HCEC 1CT (cell line): ENCODE results near the gene PIGU.
"Not testable (repeated sequence)": the region's sequence is repeated elsewhere in the genome, so short reads cannot be mapped to it uniquely, and the experiment has no call there.

Source experiments
- DNase-seq: peaks from one replicate; pipeline ENCODE4 v3.0.0-alpha.2; 2017

PIGU gene, protein sequence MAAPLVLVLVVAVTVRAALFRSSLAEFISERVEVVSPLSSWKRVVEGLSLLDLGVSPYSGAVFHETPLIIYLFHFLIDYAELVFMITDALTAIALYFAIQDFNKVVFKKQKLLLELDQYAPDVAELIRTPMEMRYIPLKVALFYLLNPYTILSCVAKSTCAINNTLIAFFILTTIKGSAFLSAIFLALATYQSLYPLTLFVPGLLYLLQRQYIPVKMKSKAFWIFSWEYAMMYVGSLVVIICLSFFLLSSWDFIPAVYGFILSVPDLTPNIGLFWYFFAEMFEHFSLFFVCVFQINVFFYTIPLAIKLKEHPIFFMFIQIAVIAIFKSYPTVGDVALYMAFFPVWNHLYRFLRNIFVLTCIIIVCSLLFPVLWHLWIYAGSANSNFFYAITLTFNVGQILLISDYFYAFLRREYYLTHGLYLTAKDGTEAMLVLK

GRCh38 chr20:34676642-34677373, at the start of gene PIGU:
Gene PIGU, minus strand, starts transcription at chr20:34677092. Its CDS starts 7 bp downstream, at chr20:34677085.
- peak; percentile 95 for DNase-seq

DNA sequence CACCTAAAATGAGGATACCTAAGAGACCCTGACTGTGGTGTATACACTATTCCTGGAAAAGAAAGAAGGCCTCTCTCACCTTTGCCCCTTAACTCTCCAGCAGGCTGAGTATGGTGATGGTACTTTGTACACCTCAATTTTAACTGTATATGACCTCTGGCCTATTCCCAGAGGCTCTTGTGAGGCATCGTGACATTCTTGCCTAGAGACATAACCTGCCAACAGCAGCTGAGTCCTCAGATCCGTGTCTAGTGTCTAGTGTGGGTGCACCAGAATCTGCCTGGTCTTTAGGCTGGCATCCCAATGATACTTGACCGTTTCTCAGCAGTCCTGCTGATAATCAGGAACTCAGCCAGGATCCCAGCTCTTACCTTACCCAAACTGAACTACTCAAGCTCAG, 47.3 kb upstream of the PIGU start:
- no peak for DNase-seq

DNA sequence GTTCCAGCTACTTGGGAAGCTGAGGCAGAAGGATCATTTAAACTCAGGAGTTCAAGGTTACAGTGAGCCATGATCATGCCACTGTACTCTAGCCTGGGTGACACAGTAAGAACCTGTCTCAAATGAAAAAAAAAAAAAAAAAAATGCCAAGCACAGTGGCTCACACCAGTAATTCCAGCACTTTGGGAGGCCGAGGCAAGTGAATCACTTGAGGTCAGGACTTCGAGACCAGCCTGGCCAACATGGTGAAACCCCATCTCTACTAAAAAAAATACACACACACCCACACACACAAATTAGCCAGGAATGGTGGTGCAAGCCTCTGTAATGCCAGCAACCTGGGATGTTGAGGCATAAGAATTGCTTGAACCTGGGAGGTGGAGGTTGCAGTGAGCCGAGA, 45.7 kb upstream of the PIGU start:
- DNase-seq: not testable (repeated sequence)

- no peak for DNase-seq
Measured at GRCh38 chr20:34720266-34720665, 43.4 kb upstream of the PIGU start.

GRCh38 chr20:34719242-34720017, 42.5 kb upstream of the PIGU start:
- DNase-seq: not testable (repeated sequence)

DNA sequence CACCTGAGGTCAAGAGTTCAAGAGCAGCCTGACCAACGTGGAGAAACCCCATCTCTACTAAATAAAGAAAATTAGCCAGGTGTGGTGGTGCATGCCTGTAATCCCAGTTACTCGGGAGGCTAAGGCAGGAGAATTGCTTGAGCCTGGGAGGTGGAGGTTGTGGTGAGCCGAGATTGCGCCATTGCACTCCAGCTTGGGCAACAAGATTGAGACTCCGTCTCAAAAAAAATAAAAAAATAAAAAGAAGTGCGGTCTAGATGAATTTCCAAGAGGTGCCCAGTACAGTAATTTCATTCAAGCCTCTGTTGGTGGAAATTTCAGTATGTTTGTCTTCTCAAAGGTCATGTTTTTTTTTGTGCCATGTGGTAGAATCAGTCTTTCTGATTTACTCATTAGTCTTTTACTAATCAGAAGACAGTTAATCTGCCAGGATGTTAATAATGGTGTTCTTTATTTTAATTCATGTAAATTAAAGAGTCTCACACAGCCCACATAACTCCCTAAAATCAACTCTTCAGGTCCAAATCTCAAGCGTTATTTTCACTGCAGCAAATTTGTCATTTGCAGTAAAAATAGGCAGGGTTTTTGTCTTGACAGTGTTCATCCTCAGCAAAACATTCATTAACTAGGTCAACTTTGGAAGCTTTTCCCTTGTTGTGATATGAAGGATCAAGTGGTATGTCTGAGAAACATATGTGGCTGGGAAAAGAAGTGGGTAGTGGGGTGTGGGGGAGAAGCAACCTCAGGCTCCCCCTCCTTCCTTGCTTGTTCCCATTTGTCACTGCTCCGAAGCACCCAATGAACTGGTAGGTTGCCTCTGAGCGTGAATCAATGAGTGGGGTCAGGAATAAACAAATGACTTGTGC, 40.6 kb upstream of the PIGU start:
- DNase-seq: no peak

DNA sequence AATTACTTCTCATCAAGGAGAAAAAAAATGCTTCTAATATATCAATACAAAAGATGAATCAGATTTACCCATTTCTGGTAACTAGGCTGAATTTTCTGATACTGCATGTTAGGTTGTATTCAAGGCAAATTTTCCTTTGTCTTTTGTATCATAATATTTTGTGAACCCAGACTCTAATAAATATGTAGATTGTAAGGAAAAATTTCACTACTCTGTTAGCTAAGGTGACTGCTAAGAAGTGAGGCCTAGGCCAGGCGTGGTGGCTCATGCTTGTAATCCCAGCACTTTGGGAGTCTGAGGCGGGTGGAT, 40.0 kb upstream of the PIGU start:
- no peak for DNase-seq

GRCh38 chr20:34715384-34715783, 38.5 kb upstream of the PIGU start:
- DNase-seq: no peak

- not testable (repeated sequence) for DNase-seq
Measured at GRCh38 chr20:34713944-34714515, 37.1 kb upstream of the PIGU start.

DNA sequence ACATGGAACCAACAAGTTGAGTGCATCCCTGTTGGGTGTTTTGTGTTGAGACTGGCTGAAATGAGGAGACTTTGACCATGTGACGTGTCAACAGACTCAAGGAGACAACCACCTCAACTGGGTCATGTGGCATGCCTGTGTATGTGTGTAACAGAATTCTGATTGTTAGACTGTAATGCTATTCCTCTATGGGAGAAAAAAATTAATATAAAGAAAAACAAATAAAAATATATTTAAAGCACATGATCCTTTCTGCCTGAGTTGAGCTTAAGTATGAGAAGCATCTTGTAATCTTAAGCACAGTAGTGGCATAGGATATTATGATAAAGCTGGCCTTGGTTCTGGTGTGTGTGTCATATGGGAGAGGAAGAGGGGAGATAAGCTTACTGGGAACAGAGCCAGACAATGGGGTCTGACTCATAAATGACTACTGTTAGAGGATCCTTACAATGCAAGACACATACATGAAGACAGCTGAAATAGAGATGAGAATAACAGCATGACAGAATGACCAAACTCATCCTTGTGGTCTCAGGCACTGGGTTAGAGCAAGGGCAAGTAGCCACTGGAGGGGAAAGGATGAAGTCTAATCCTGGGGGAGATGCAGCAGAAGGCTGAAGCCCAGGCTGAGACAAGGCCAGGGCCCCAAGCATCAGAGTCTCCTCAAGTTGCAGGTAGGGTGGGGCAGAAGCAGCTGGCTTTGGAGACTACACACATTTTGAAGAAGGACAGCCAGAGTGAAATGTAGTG, 36.5 kb upstream of the PIGU start:
- DNase-seq: peak; percentile 98

DNA sequence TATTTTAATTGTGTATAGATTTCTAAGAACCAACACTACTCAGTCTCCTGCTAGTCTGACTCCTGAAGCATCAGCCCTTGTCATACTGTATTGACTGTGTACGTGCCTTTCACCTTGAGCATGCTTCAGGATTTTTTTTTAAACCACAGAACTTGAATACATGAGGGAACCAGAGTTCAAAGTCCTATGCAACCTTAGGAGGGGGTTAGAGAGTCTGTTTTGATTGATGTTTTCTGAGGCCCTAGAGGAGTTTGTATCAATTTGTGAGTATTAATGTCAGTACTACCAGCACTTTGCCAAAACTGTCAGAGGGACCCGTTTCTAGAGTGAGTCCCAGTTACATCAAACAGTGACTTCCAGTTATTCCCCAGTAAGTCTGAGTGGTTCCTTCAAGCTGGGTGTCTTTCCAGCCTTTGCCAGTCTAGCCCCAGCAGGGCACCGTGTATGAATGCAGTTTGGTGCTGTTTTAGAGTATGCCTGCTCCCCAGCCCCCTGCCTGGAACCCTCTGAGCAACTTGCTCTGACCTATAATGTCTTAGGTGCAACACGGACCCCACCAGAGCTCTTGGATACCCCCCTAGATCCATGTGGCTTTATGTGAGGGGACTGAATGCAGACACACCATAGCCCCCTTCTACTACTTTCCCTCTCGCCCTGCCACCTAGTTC, 35.8 kb upstream of the PIGU start:
- no peak for DNase-seq

- DNase-seq: no peak
Measured at GRCh38 chr20:34711813-34712430, 35.0 kb upstream of the PIGU start.

GRCh38 chr20:34710861-34711574, 34.1 kb upstream of the PIGU start:
- DNase-seq: no peak

- no peak for DNase-seq
Measured at GRCh38 chr20:34710568-34710839, 33.6 kb upstream of the PIGU start.

GRCh38 chr20:34709831-34710567, 33.1 kb upstream of the PIGU start:
- peak; percentile 76 for DNase-seq

- peak; percentile 88 for DNase-seq
Measured at GRCh38 chr20:34709044-34709830, 32.3 kb upstream of the PIGU start.

- DNase-seq: peak; percentile 53
Measured at GRCh38 chr20:34708621-34709043, 31.7 kb upstream of the PIGU start.
